ENCODE results near the gene QPCTL.
"Not testable (repeated sequence)": the region's sequence is repeated elsewhere in the genome, so short reads cannot be mapped to it uniquely, and the experiment has no call there.

QPCTL gene

DNA sequence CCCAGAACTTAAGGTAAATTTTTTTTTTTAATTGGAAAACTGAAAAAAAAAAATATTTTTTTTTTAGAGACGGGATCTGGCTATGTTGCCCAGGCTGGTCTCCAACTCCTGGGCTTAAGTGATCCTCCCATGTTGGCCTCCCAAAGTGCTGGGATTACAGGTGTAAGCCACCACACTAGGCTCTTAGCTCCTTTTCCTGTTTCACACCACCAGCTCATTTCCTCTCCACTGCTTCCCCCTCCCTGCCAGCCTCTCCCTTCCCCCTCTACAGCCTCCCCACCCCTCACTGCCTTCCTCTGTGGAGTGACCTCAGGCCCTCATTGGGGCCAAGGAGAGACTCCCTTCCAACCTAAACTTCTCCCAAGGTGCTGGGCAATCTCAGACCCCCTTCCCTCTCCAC, 28.7 kb upstream of the QPCTL start:
- Mint-ChIP-seq H3K27ac (peak overlapping the region; percentile 11), H3K9me3 (no peaks in the 10 kb centered on the region), H3K4me3 (no peak overlapping the region), H3K36me3 (ENCODE audit: low read depth) (no peaks in the 10 kb centered on the region), H3K4me1 (ENCODE audit: low read depth) (peaks cover 15% of the 10 kb centered on the region), H3K27me3 (ENCODE audit: low read depth) (peaks cover 7% of the 10 kb centered on the region)
- no peak for DNase-seq (ENCODE audit: low spot score)

DNA sequence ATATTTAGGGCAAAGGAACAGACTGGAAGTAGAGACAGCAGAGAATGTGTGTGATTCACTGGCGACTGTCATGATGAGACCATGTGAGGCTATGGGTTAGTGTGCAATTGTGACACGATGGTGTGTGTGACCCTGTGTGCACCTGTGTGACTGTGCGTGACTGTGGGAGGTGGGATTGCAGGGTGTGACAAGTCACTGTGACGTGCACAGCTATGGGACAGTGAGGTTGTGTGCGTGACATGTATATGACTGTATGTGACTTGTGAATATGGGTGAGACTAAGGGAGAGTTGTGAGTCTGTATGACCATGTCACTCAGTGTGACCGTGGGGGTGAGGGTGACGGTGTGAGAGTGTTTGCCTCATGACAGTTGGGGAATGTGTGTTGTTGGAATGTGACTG, 27.9 kb upstream of the QPCTL start:
- no peaks in the 10 kb centered on the region for H3K9me3 Mint-ChIP-seq
- DNase-seq (ENCODE audit: low spot score) = no peak
- no peak overlapping the region for H3K27ac Mint-ChIP-seq
- no peak overlapping the region for H3K4me3 Mint-ChIP-seq
- H3K36me3 Mint-ChIP-seq (ENCODE audit: low read depth) = no peaks in the 10 kb centered on the region
- peaks cover 7% of the 10 kb centered on the region for H3K27me3 Mint-ChIP-seq (ENCODE audit: low read depth)
- peaks cover 19% of the 10 kb centered on the region for H3K4me1 Mint-ChIP-seq (ENCODE audit: low read depth)

DNA sequence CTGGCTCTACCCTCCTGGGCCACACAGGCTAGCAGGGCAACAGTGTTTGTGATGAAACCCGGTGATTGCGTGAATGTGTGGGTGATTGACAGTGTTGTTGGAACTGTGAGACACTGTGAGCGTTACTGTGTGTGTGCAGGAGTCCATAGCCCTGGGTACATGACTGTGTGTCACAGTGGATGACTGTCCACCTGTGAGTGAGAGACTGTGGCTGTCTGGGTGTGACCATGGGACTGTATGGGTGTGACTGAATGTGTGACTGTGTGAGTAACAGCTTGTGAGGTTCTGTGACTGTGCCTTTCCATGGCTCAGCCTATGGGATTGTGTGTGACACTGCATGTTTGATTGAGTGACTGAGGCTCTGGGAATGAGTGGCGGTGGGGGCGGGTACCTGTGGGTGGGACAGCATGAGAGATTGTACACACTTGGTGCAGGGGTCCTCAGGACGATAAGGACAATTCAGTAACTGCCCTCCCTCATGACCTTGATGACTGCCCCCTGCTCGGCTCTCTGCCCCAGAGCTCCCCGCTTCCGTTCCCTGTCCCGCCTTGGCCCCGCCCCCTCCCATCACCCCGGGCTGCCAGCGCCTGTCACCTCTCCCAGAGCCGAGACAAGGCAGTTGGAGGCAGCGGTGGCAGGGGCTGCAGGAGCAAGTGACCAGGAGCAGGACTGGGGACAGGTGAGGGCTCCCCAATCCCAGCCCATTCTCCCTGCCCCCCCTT, 24.7 kb upstream of the QPCTL start, which contains the start of gene GIPR:
GIPR (plus strand) TSS at position 602 of the 722 bp plus-strand sequence. CDS start 1,300 bp downstream, outside the sequence.
- peaks cover 2% of the 10 kb centered on the region for H3K36me3 Mint-ChIP-seq (ENCODE audit: low read depth)
- peaks cover 3% of the 10 kb centered on the region for H3K27me3 Mint-ChIP-seq (ENCODE audit: low read depth)

DNA sequence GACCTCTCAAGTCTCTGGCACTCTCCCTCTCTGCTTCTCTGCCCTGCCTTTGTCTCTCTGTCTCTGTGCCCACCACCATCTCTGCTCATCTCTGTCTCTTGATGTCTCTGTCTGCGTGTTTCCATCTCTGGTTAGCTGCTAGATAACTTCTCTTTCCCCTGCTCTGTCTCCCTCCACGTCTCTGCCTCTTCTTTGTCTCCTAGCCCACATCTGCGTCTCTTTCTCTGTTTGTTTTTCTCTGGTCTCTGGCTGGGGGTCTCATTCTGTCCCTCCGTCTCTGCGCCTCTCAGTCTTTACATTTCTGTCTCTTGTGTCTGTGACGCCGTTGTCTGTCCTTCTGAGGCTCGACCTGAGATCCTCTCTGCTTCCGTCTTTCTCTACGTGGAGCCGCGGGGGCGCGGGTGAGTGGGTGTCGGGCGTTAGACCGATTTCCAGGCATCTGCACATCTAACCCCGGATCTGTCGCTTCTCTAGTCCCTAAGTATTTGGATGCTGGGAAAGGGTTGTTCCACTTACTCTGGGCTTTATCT, 24.1 kb upstream of the QPCTL start:
- peak; percentile 50 for DNase-seq (ENCODE audit: low spot score)
- Mint-ChIP-seq H3K9me3 (no peaks in the 10 kb centered on the region), H3K27me3 (ENCODE audit: low read depth) (peaks cover 3% of the 10 kb centered on the region), H3K4me3 (peak overlapping the region; percentile 87), H3K4me1 (ENCODE audit: low read depth) (peaks cover 30% of the 10 kb centered on the region), H3K27ac (peak overlapping the region; percentile 79), H3K36me3 (ENCODE audit: low read depth) (peaks cover 2% of the 10 kb centered on the region)

More for the DNA sequence above, 24.7 kb upstream of the QPCTL start, which contains the start of gene GIPR:
- no peaks in the 10 kb centered on the region for H3K9me3 Mint-ChIP-seq
- DNase-seq (ENCODE audit: low spot score) = peak; percentile 77
- peak within 1 kb of the TSS; percentile 79 for H3K27ac Mint-ChIP-seq
- H3K4me3 Mint-ChIP-seq = peak within 1 kb of the TSS; percentile 87
- peaks cover 30% of the 10 kb centered on the region for H3K4me1 Mint-ChIP-seq (ENCODE audit: low read depth)

DNA sequence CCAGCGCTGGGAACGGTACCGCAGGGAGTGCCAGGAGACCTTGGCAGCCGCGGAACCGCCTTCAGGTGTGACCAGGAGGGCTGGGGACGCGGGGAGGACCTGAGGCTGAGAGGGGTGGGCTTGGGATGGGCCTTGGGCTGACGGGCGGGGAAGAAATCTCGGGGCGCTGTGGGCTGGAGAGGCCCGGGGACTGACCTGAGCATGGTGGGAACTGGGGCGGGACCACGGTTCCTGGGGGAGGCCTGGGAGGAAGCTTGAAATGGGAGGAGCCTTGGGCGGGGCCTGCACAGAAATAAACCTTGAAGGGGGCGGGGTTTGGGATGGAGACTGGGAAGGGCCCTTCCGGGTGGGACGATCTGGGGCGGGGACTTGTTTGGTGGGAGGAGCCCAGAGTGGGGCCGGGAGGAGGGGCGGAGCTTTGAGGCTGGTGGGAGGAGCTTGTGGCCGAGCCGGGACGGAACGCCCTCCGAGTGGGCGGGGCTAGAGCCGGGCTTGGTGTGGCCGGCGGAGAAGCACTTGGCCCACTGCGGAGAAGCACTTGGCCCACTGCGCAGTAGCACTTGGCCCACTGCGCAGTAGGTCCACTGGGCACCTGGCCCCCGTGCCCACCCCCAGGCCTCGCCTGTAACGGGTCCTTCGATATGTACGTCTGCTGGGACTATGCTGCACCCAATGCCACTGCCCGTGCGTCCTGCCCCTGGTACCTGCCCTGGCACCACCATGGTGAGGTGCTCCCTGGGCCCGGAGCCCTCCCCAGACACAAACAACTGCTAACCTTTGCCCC, 21.6 kb upstream of the QPCTL start:
- Mint-ChIP-seq H3K9me3 (no peaks in the 10 kb centered on the region), H3K27me3 (ENCODE audit: low read depth) (peaks cover 3% of the 10 kb centered on the region), H3K27ac (no peak overlapping the region), H3K36me3 (ENCODE audit: low read depth) (peaks cover 2% of the 10 kb centered on the region), H3K4me3 (peak overlapping the region; percentile 72), H3K4me1 (ENCODE audit: low read depth) (peaks cover 27% of the 10 kb centered on the region)
- peak; percentile 73 for DNase-seq (ENCODE audit: low spot score)

- Mint-ChIP-seq H3K4me3 (no peak overlapping the region), H3K27me3 (ENCODE audit: low read depth) (peaks cover 7% of the 10 kb centered on the region), H3K36me3 (ENCODE audit: low read depth) (peaks cover 2% of the 10 kb centered on the region)
Measured at GRCh38 chr19:45674946-45675345, 17.5 kb upstream of the QPCTL start.

DNA sequence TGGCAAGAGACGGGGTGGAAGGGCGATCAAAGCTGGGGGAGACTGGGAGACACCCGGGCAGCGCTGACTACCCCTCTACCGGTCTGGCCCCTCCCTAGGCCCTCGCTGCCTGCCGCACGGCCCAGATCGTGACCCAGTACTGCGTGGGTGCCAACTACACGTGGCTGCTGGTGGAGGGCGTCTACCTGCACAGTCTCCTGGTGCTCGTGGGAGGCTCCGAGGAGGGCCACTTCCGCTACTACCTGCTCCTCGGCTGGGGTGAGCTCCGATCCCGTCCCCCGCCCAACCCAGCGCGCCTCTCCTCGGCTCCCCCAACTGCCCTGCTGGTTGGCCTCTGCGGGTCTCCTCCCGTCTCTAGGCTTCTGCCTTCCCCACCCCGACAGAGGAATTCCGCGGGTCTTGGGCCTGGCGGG, 15.6 kb upstream of the QPCTL start:
- no peaks in the 10 kb centered on the region for H3K9me3 Mint-ChIP-seq
- peaks cover 12% of the 10 kb centered on the region for H3K4me1 Mint-ChIP-seq (ENCODE audit: low read depth)
- H3K4me3 Mint-ChIP-seq = peak overlapping the region; percentile 70
- DNase-seq (ENCODE audit: low spot score) = peak; percentile 20
- H3K36me3 Mint-ChIP-seq (ENCODE audit: low read depth) = peaks cover 2% of the 10 kb centered on the region
- peak overlapping the region; percentile 20 for H3K27ac Mint-ChIP-seq
- peaks cover 5% of the 10 kb centered on the region for H3K27me3 Mint-ChIP-seq (ENCODE audit: low read depth)

More at GRCh38 chr19:45674946-45675345, 17.5 kb upstream of the QPCTL start:
- peaks cover 19% of the 10 kb centered on the region for H3K4me1 Mint-ChIP-seq (ENCODE audit: low read depth)
- no peak for DNase-seq (ENCODE audit: low spot score)
- no peaks in the 10 kb centered on the region for H3K9me3 Mint-ChIP-seq
- H3K27ac Mint-ChIP-seq = no peak overlapping the region

DNA sequence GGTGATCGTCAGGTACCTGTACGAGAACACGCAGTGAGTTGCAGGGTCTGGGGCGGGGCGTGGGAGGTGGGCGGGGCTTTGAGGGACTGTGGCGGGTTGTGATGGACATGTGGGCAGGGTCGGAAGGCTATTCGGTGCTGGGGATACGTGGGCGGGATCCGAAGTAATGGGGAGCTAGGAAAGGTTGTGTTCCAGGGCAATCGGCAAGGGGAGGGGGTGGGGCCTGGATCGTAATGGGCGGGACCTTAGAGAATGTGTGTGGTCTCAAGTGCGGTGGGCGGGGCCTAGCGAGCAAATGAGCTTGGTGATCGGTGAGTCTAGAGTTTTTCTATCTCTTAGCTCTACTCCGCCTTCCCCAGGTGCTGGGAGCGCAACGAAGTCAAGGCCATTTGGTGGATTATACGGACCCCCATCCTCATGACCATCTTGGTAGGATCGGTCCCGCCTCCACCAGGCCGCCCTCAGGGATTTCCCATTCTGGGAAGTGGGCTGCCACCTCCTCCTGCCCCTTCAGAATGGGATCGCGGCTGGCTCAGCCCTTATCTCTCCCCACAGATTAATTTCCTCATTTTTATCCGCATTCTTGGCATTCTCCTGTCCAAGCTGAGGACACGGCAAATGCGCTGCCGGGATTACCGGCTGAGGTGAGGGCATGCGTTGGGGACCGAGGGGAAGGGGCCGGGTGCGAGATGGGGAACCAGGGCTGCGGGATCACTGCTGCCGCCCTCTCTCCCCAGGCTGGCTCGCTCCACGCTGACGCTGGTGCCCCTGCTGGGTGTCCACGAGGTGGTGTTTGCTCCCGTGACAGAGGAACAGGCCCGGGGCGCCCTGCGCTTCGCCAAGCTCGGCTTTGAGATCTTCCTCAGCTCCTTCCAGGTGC, 14.9 kb upstream of the QPCTL start:
- Mint-ChIP-seq H3K27ac (no peak overlapping the region), H3K4me3 (peak overlapping the region; percentile 89), H3K4me1 (ENCODE audit: low read depth) (peaks cover 14% of the 10 kb centered on the region), H3K27me3 (ENCODE audit: low read depth) (peaks cover 5% of the 10 kb centered on the region), H3K9me3 (no peaks in the 10 kb centered on the region), H3K36me3 (ENCODE audit: low read depth) (peaks cover 1% of the 10 kb centered on the region)
- DNase-seq (ENCODE audit: low spot score) = peak; percentile 73

DNA sequence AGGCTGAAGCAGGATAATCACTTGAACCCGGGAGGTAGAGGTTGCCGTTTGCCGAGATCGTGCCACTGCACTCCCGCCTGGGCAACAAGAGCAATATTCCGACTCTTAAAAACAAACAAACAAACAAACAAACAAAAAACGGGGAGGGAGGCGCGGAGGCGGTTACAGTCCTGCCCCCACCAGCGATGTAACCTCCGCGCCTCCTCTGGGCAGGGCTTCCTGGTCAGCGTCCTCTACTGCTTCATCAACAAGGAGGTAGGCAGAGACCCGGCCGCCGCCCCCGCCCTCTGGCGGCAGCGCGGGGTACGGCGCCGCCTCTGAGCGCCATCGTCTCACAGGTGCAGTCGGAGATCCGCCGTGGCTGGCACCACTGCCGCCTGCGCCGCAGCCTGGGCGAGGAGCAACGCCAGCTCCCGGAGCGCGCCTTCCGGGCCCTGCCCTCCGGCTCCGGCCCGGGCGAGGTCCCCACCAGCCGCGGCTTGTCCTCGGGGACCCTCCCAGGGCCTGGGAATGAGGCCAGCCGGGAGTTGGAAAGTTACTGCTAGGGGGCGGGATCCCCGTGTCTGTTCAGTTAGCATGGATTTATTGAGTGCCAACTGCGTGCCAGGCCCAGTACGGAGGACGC, 11.0 kb upstream of the QPCTL start:
- Mint-ChIP-seq H3K36me3 (ENCODE audit: low read depth) (peaks cover 22% of the 10 kb centered on the region), H3K9me3 (no peaks in the 10 kb centered on the region), H3K4me1 (ENCODE audit: low read depth) (peaks cover 16% of the 10 kb centered on the region), H3K4me3 (peak overlapping the region; percentile 84), H3K27me3 (ENCODE audit: low read depth) (peaks cover 5% of the 10 kb centered on the region), H3K27ac (peak overlapping the region; percentile 87)
- DNase-seq (ENCODE audit: low spot score) = peak; percentile 89

GRCh38 chr19:45682117-45682516, 10.3 kb upstream of the QPCTL start:
- Mint-ChIP-seq H3K27ac (peak overlapping the region; percentile 55), H3K4me3 (no peak overlapping the region), H3K27me3 (ENCODE audit: low read depth) (peaks cover 5% of the 10 kb centered on the region), H3K9me3 (no peaks in the 10 kb centered on the region), H3K36me3 (ENCODE audit: low read depth) (peaks cover 27% of the 10 kb centered on the region), H3K4me1 (ENCODE audit: low read depth) (peaks cover 13% of the 10 kb centered on the region)
- DNase-seq (ENCODE audit: low spot score) = no peak

DNA sequence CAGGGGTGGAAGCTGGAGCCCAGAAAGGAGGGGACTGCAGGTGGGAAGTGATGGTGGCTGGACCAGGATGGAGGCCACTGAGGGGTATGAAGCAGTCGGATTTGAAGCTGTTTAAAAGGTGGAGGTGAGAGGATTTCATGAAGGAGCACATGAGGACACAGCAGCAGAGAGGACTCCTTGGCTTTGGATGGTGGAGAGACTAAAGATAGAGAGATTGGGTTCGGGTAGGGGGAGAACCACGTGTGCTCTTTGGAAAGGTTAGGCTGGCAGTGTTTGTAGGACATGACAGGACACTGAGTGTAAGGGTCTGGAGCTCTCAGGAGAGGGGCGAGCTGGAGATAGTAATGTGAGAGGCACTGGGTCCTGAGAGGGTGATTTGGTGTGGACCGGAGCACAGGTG, 9.6 kb upstream of the QPCTL start:
- Mint-ChIP-seq H3K27me3 (ENCODE audit: low read depth) (no peaks in the 10 kb centered on the region), H3K27ac (no peak overlapping the region), H3K9me3 (no peaks in the 10 kb centered on the region), H3K4me3 (no peak overlapping the region), H3K4me1 (ENCODE audit: low read depth) (peaks cover 8% of the 10 kb centered on the region), H3K36me3 (ENCODE audit: low read depth) (peaks cover 33% of the 10 kb centered on the region)
- no peak for DNase-seq (ENCODE audit: low spot score)

DNA sequence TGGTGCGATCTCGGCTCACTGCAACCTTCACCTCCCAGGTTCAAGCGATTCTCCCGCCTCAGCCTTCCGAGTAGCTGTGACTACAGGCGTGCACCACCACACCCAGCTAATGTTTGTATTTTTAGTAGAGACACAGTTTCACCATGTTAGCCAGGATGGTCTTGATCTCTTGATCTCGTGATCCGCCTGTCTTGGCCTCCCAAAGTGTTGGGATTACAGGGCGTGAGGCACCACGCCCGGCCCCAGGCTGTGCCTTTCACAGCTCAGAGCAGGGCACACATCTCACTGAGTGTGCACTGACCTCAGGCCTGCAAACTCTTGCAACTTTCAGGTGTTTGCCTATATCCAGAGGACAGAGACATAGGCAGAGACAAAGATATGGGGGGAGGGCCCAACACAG, 7.4 kb upstream of the QPCTL start:
- not testable (repeated sequence) for H3K9me3 Mint-ChIP-seq; DNase-seq (ENCODE audit: low spot score); H3K4me3 Mint-ChIP-seq; H3K27ac Mint-ChIP-seq; H3K27me3 Mint-ChIP-seq (ENCODE audit: low read depth)
- H3K4me1 Mint-ChIP-seq (ENCODE audit: low read depth) = peaks cover 12% of the 10 kb centered on the region
- H3K36me3 Mint-ChIP-seq (ENCODE audit: low read depth) = peaks cover 41% of the 10 kb centered on the region

DNA sequence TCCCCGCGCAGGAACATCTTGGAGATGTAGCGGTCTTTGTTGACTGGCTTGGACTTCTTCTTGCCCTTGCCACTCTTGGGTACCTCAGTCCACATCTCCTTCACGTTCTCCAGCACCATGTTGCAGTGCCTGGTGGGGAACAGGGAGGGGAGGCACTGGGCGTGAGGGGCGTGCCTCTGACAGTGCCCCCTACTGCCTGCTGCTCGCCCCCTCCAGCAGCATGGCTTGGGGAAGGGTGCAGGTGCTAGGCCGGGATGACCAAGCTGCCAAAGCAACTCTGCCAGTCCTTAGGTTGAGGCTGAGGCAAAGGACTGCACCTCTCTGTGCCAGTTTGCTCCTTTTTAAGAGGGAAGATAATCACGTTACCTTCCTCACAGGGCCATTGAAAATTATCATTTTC, 4.9 kb upstream of the QPCTL start:
- H3K36me3 Mint-ChIP-seq (ENCODE audit: low read depth) = peaks cover 48% of the 10 kb centered on the region
- H3K4me3 Mint-ChIP-seq = no peak overlapping the region
- no peak overlapping the region for H3K27ac Mint-ChIP-seq
- peaks cover 15% of the 10 kb centered on the region for H3K4me1 Mint-ChIP-seq (ENCODE audit: low read depth)
- no peak for DNase-seq (ENCODE audit: low spot score)
- H3K9me3 Mint-ChIP-seq = no peaks in the 10 kb centered on the region
- no peaks in the 10 kb centered on the region for H3K27me3 Mint-ChIP-seq (ENCODE audit: low read depth)

Data from T-helper 2 cell treated with Interferon-gamma antibody and Interleukin-4, amounts not matched to agents 5 μg/mL and 100 μg/mL, for 36 hours (primary cell).